IMR-90 (cell line): ENCODE results near the gene GATA5.

Experiments
- CTCF ChIP-seq: conservative IDR thresholded peaks from 2 replicates; pipeline ENCODE4 v1.5.1; 2012; ENCODE audit warnings: mild to moderate bottlenecking, low read depth, low read length, improper control_type of control experiment
- ELK1 ChIP-seq: fragments of 150-350 bp; IDR thresholded peaks from 2 replicates; pipeline ENCODE4 v1.6.1; 2016; ENCODE audit warnings: low read depth, mild to moderate bottlenecking, low read length, moderate library complexity, borderline replicate concordance
- POLR2A ChIP-seq: IDR thresholded peaks from 2 replicates; pipeline ENCODE4 v1.6.1; 2012; ENCODE audit warnings: mild to moderate bottlenecking, low read depth, low read length
- RAD21 ChIP-seq: IDR thresholded peaks from 2 replicates; pipeline ENCODE4 v1.6.1; 2012; ENCODE audit warnings: low read length, improper control_type of control experiment
- RCOR1 ChIP-seq: IDR thresholded peaks from 2 replicates; pipeline ENCODE4 v1.6.1; 2012; ENCODE audit warnings: mild to moderate bottlenecking, low read length, improper control_type of control experiment; ENCODE audit not compliant: insufficient replicate concordance
- RFX5 ChIP-seq: IDR thresholded peaks from 2 replicates; pipeline ENCODE4 v1.8.0; 2012; ENCODE audit warnings: low read depth, mild to moderate bottlenecking, low read length, moderate library complexity
- SMC3 ChIP-seq: fragments of 150-350 bp; IDR thresholded peaks from 2 replicates; pipeline ENCODE4 v1.6.1; 2016; ENCODE audit warnings: low read depth, mild to moderate bottlenecking, antibody characterized with exemption, low read length, moderate library complexity
- TF ChIP-seq, protein P1 (sequence below): fragments of 150-350 bp; IDR thresholded peaks from 2 replicates; pipeline ENCODE4 v1.6.1; 2017; ENCODE audit warnings: mild to moderate bottlenecking, antibody characterized with exemption, low read length, low read depth

- TF ChIP-seq CTCF (no peak), POLR2A (no peak), RCOR1 (no peak), ELK1 (no peak), RFX5 (no peak), RAD21 (no peak), SMC3 (no peak)
- TF ChIP-seq, protein P1, sequence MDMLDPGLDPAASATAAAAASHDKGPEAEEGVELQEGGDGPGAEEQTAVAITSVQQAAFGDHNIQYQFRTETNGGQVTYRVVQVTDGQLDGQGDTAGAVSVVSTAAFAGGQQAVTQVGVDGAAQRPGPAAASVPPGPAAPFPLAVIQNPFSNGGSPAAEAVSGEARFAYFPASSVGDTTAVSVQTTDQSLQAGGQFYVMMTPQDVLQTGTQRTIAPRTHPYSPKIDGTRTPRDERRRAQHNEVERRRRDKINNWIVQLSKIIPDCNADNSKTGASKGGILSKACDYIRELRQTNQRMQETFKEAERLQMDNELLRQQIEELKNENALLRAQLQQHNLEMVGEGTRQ: no peak
Measured at GRCh38 chr20:62493253-62493885, 17.6 kb upstream of the GATA5 start.
